ENCODE results near the gene RIT1.

Gene RIT1, protein sequence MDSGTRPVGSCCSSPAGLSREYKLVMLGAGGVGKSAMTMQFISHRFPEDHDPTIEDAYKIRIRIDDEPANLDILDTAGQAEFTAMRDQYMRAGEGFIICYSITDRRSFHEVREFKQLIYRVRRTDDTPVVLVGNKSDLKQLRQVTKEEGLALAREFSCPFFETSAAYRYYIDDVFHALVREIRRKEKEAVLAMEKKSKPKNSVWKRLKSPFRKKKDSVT

DNA sequence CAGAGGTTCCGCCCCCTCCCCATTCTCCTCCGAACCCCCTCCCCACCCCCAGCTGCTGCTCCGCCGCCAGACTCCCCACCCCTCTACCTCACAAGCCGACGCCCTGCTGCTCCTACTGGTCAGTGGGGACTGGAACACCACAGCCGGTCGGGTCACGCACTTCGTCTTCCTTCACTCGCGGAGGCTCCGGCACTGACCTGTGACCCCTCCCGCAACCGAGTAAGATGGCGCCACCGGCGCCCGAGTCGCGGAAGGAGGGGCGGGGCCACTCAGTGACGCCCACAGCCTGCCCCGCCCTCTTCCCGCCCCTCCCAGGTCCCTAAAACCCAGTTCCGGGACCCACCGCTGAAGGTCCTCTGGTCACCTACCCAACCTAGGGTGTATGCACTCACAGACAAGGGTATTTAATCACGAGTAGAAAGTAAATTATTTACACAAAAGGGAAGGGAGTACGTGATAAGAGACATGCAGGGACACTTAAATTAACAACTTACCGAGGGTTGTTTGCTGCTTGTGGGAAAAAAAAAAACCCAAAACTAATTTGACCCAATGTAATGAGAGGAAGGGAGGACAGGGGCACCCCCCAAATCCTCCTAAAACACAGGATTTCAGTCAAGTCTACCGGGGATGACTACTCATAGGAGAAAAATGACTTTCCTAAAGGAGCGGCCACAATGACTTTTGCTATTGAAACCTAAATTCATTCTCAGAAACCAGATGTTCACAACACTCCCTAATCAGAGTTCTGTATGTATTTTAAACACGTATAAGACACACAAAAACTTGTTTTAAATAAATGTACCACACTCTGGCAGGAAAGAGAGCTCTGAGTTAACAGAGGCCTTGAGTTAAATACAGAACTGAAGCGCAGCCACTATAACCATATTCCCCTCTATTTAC lies at the start of gene RIT1:
Gene RIT1 (minus strand): TSS at position 194 of the 900 bp plus-strand sequence. CDS start 588 bp downstream, outside the sequence.
- DNase-seq (ENCODE audit: low spot score), result peak; percentile 72

DNA sequence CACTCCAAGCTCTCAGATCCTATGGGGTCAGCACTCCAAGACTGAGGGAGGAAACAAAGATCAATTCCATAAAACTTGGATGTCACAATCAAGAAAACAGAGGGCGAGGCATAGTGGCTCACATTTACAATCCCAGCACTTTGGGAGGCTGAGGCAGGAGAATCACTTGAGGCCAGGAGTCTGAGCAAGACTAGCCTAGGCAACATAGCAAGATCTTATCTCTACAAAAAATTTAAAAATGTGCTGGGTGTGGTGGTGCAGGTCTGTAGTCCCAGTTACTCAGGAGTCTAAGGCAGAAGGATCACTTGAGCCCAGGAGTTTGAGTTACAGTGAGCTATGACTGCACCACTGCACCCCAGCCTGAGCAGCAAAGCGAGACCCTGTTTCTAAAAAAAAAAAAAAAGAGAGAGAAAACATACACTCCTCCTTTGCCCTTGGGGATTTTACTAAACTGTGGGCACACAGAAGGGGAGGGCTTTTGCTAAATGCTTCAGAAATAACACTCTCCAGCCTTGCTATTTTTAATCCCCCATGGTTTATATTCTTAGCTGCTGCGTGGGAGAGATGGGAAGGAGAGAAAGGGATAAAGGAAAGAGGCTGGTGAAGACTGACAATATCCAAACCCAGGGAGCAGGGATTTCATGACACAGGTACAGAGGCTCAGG lies 49.1 kb upstream of the RIT1 start:
- no peak for DNase-seq (ENCODE audit: low spot score)

DNA sequence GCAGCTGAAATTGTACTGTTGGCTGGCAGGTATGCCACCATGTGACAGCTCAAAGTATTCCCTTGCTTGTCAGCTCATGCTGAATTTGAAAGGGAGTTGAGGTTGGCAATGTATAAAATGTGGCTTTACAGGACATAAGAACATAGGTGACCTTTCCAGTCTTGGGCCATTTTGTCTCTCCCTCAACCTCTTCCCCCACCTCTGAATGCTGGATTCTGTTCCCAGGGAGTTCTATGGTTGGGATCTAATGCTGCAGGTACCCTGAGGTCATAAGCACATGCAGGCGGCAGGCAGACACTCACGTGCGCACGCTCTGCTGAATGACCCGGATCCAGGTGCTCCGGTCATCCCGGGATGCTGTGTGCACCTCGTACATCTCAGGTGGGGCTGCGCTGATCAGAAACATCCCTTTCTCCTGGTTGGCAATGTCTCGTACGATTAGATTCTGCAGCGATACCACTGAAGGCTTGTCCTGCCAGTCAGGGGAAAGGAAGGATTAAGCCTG lies 46.3 kb upstream of the RIT1 start:
- no peak for DNase-seq (ENCODE audit: low spot score)

DNA sequence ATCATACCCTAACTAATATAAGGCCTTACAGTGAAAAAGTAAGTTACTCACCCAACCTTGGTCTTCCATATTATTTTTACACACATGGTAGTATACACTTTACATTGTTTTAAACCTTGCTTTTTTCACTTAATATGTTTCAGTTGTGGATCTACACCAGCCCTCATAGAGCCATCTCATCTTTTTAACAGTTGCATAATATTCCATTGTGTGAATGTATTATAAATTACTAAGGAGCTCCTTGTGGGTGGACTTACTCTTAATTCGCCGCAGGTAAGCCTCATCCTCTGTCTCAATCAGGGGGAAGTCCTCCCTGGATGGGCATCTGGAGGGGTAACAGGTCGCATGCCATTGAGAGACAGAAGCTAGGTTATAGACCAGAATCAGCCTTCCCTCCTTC lies 43.5 kb upstream of the RIT1 start:
- DNase-seq (ENCODE audit: low spot score), result no peak

DNA sequence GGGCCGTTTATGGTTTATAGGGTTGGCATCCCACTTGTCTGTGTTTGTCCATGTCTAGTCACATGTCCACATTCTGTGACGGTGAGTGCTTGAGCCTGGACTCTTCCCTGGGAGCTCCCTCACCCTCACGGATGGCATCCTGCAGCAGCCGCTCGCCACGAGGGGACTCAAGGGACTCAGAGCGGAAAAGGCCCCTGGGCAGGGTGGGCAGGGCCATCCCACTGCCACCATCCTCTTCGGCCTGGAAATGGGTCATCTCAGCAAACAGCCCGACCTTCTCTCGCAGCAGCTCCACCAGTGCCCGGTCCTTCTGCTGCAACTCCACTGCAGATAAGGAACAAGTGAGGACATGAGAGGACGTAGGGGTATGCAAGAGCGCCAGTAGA lies 41.3 kb upstream of the RIT1 start:
- no peak for DNase-seq (ENCODE audit: low spot score)

DNA sequence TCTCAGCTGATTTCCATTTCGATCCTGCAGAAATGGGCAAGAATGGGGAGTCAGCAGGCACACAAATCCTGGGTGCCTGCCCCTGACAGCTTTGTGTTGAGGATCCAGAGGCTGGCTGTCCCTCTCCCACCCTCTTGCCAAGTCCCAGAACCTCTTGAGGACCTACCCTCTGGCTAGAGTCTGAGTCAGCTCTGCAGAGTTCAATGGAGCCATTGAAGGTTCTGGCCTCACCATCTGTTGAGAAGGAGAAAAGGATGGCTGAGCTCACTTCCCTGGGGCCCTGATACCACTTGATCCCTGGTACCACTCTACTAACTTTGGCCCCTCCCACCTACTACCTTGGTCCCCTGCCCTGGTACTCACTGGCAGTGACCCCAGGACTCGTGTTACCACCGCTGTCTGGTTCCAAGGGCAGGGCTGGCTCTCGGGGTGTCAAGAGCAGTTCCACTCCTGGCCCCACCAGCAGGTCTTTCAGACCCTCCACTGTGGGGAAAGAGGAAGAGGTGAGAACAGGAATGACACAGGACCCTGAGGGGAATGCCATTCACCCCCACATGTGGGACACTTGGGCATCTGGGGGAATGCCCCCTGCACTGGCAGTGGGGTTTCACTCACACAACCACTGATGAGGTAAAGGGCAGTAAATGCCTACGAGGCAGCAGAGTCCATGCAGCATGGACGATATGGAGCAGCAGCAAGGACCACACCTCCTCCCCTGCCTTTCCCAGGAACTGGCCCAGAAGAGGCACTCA lies 40.8 kb upstream of the RIT1 start:
- no peak for DNase-seq (ENCODE audit: low spot score)

DNA sequence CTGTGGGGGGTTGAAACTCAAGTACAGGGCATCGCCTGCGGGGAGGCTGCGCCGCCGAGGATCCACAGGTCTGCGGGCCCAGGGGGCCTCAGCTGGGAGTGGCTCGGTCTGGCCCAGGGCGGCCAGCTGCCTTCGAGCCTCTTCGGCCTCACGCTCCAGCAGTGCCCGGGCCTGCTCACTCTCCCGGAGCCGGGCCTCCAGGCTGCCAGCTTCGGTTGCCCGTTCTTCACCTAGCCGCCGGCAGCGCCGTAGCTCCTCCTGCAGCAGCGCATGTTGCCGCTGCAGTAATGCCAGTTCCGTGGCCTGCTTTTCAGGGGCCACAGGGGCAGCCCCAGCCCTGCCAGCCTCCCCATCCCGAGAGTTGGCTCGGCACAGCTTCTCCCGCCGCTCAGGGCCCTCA lies 39.7 kb upstream of the RIT1 start:
- DNase-seq (ENCODE audit: low spot score), result no peak

DNA sequence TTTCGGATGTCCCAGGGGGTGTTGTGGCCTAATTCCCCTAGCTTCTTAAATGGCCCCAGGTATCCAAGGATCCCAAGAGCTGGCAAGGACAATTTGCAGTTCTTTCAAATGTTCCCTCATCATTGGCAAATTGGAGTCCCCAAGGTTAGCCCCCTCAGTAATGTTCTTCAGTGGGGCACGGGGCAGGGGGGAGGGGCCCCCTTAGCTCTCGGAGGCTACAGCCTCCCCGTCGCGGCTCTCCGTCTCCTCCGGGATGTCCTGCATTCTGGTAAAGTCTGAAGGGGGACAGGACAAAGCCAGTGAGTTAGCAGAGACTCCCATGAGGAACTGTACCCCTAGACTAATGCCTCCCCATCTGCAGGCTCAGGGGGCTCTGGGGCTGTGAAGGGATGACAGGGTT lies 36.6 kb upstream of the RIT1 start:
- DNase-seq (ENCODE audit: low spot score), result no peak

DNA sequence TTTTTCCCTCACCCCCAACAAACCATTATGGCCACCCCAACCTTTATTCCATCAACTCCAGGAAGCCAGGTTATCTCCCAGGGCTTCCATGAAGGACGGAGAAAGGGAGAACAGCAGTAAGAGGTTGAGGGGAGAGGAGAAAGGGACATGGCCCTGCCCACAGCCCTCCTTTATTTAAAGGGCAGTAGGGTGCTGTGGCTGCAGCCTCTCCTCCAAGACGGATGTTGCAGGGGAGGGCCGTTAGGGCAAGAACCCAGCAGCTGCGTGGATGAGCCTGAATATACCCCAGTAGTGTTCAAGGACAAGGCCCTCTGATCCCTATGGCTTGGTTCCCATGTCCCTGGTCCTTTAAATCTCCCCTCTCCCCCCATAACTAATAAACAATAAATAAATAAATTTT lies 36.1 kb upstream of the RIT1 start:
- DNase-seq (ENCODE audit: low spot score), result no peak

DNA sequence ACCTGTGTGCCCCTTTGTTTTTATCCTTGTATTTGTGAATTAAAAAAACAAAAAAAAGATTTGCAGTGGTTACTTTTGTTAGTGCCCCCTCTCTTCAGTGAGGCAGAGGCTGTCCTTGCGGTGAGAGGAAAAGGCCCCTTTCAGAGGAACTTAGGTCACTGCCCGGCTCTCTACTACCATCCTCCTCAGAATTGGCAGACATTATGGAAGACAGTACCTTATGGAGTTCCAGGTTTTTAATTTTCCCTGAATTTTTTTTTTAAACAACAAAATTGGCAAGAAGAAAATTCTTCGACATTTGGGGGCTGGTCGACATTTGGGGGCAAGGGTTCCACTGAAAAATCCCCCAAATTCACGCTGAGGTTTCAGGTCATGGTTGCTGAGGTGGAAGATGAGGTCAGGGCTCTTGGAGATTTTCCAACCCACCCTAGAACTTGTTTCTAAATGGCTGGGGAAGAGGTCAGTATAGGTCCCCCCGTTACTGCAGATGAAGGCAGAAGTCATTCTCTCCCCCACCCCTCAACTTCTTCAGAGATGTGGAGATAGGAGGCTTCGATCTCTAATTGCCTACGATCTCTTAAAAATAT lies 35.6 kb upstream of the RIT1 start:
- DNase-seq (ENCODE audit: low spot score), result no peak

DNA sequence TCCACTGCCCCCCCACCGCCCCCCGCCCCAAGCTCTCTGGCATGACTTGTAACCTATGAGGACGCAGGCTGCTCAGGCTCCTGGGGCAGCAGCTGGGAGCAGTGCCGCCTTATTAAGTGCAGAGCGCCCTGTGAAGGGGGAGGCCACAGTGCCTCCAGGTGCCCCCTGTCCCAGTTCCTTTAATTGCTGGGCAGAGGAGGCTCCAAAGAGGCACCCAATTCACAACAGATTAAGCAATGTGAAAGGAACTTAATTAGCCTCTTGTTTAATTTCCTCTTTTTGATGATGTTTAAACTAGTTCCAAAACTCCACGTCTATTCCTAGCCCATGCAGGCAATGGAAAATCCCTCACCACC lies 33.3 kb upstream of the RIT1 start:
- DNase-seq (ENCODE audit: low spot score), result no peak

DNA sequence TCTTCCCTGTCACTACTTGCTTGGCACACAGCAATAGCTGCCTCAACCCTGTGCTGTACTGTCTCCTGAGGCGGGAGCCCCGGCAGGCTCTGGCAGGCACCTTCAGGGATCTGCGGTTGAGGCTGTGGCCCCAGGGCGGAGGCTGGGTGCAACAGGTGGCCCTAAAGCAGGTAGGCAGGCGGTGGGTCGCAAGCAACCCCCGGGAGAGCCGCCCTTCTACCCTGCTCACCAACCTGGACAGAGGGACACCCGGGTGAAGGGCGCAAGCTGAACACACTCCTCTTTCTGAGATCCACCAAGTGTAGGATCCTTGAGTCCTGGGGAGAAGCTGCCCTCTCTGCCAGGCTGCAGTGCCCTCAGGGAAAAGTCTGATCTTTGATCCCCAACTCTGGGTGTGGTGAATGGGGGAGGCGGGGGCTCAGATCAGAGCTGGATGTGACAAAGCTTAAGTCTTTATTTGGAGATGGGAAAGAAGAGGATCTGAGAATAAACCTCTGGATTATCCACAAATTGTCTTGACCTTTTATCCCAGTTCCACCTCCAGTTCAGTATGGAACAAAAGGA lies 31.5 kb upstream of the RIT1 start:
- no peak for DNase-seq (ENCODE audit: low spot score)

DNA sequence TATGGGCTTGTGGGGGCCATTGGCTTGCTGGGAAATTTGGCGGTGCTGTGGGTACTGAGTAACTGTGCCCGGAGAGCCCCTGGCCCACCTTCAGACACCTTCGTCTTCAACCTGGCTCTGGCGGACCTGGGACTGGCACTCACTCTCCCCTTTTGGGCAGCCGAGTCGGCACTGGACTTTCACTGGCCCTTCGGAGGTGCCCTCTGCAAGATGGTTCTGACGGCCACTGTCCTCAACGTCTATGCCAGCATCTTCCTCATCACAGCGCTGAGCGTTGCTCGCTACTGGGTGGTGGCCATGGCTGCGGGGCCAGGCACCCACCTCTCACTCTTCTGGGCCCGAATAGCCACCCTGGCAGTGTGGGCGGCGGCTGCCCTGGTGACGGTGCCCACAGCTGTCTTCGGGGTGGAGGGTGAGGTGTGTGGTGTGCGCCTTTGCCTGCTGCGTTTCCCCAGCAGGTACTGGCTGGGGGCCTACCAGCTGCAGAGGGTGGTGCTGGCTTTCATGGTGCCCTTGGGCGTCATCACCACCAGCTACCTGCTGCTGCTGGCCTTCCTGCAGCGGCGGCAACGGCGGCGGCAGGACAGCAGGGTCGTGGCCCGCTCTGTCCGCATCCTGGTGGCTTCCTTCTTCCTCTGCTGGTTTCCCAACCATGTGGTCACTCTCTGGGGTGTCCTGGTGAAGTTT lies 30.8 kb upstream of the RIT1 start:
- DNase-seq (ENCODE audit: low spot score), result no peak

DNA sequence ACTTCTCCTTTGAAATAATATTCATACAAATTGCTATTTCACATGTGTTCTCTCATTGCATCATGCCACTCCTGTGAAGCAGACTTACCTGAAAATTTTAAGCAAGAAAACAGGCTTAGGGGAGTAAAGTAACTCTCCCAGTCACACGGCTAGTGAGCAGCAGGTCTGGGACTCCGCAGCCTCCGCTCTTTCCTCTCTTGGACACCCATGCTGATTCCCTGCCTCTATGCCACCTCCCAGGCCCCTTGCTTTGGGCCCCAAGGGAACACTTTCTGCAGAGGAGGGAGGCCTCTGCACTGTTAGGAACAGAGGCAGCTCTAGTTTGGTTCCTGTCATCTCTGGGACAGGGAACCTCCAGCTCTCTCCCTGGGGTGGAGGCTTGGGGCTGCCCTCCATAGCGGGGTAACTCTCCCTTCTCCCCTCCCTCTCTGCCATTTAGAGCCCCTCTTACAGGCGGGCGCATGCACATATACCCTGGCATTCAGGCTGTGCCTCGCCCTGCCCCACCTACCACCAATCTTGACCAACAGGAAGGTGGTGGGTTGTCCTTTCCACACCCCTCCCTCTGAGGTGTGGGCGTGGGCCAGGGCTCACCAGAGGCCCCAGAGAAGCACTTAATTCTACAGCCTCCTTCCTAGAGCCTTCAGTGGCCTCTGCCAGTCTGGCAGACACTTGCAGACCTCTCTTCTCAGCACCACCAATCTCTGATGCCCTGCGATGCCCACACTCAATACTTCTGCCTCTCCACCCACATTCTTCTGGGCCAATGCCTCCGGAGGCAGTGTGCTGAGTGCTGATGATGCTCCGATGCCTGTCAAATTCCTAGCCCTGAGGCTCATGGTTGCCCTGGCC lies 30.1 kb upstream of the RIT1 start, which contains the start of gene RXFP4:
Gene RXFP4 (plus strand): TSS at position 646 of the 852 bp plus-strand sequence. CDS start 72 bp downstream, at position 718.
- no peak for DNase-seq (ENCODE audit: low spot score)

DNA sequence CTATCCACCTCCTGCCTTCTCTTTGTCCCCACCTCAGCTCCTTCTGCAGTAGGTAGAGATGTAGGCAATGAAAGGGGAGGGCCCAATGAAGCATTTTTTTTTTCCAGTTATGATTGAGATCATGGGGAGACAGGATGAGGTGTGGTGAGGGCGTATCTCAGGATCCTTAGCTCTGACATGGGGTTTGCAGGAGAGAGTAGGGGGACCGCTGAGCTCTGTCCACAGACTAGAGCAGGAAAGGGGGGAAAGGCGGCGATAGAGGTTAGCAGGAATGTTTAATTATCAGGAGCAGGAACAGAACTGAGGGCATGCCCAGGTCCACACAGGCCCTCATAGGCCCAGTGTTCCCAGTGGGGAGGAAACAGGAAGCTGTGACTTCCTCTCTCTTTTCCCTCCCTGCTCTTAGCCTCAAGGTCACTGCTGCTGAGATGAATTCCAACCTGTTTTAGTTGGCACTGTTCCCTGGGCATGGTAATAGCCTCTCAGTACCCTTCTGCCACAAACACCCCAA lies 29.4 kb upstream of the RIT1 start:
- DNase-seq (ENCODE audit: low spot score), result no peak

DNA sequence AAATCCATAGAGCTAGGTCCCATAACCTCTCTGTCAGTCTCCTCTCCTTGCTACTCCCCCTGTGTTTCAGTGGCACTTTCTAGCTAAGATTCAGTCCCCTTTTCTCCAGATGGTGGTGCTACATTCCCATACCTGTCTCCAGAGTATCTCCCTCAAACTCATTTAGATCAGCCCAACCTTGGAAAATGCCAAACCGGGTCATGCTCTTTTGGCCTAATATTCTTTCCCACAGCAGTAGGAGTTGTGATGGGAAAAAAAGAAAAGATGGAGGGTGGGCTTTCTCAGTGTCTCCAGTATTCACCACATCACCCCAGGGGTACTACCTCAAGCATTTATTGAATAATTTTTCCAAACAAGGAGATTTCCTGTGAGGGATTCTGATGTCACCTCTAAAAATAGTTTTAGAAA lies 27.1 kb upstream of the RIT1 start:
- DNase-seq (ENCODE audit: low spot score), result peak; percentile 81

DNA sequence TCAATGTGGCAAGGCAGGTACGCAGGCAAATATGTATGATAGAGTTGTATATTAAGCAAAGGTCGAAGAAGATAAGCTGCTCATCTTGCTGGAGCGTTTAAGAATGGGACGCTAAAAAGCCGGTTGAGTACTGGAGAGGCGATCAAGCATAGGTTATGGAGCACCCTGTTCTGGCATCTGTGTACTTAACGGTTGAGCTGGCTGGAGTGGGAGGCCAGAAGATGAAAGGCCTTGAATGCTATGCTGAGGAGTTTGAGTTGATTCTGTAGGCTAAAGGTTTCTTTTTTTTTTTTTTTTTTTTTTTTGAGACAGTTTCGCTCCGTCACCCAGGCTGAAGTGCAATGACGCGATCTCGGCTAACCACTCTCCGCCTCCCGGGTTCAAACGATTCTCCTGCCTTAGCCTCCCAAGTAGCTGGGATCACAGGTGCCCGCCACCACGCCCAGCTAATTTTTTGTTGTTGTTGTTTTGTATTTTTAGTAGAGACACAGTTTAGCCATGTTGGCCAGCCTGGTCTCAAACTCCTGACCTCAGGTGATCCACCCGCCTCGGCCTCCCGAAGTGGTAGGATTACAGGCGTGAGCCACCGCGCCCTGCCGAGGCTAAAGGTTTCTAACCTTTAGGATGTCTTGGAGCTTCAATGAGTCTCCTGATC lies 23.9 kb upstream of the RIT1 start:
- DNase-seq (ENCODE audit: low spot score), result no peak

DNA sequence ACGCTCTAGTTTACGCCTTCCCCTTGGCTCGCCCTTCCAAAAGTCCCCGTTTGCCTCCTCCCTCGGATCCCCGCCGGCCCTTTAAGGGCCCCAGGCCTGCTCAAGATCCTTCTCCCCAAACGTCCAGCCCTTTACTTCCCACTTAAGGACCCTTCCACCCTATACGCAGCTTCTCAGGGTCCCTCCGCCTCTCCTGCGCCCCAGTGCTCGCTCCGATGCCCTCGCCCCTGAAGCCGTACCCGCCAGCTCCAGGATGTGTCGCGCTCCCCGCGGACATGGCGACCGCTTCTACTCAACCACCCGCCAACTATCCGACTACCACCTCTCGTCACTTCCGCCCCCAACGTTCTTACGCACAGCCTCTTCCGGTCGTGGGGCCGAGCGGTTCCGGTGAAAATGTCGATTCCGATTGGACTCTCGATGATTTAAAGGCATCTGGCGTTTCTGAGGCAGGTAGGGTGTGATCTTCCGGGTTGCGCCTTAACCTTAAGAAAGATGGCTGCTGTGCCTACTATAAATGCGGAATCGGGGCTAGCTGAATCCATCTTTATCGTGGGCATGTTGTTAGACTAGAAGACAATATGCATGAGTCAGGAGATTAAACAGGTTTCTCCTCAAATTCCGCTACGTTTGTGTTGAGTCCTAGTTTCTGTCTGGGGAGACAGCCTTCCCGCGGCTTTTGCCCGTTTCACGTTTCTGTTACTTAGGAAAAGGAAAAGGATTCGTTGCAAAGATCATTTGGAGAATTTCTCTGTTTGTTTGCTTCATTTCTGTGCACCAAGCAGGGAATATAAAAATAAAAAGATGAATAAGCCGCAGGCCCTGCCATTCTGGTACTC lies 23.2 kb upstream of the RIT1 start, which contains the start of gene KHDC4:
Gene KHDC4 (minus strand): TSS at position 317 of the 839 bp plus-strand sequence. CDS start 40 bp downstream, at position 277.
- DNase-seq (ENCODE audit: low spot score), result peak; percentile 93
